ENCODE results near the gene MYO6.

The MYO6 gene

GRCh38 chr6:75770844-75771243 is 21.8 kb downstream of the MYO6 start:
- no peak for DNase-seq

GRCh38 chr6:75775219-75775618 is 26.2 kb downstream of the MYO6 start:
- peak; percentile 68 for DNase-seq

- DNase-seq, result no peak
Measured at GRCh38 chr6:75776461-75776860, 27.4 kb downstream of the MYO6 start.

- no peak for DNase-seq
Measured at GRCh38 chr6:75778757-75779156, 29.7 kb downstream of the MYO6 start.

- no peak for DNase-seq
Measured at GRCh38 chr6:75786152-75786551, 37.1 kb downstream of the MYO6 start.

GRCh38 chr6:75788894-75789293 is 39.9 kb downstream of the MYO6 start:
- no peak for DNase-seq

- DNase-seq, result no peak
Measured at GRCh38 chr6:75791881-75792280, 42.8 kb downstream of the MYO6 start.

GRCh38 chr6:75794351-75794846 is 45.4 kb downstream of the MYO6 start:
- no peak for DNase-seq

GRCh38 chr6:75794954-75795739 is 46.1 kb downstream of the MYO6 start:
- DNase-seq, result no peak

- DNase-seq, result no peak
Measured at GRCh38 chr6:75796723-75797122, 47.7 kb downstream of the MYO6 start.

GRCh38 chr6:75800133-75800532 is 51.1 kb downstream of the MYO6 start:
- no peak for DNase-seq

GRCh38 chr6:75800708-75801505 is 51.9 kb downstream of the MYO6 start:
- DNase-seq, result no peak

- DNase-seq, result no peak
Measured at GRCh38 chr6:75802366-75802765, 53.3 kb downstream of the MYO6 start.

- DNase-seq, result no peak
Measured at GRCh38 chr6:75808507-75808906, 59.5 kb downstream of the MYO6 start.

GRCh38 chr6:75812560-75812959 is 63.5 kb downstream of the MYO6 start:
- no peak for DNase-seq

- no peak for DNase-seq
Measured at GRCh38 chr6:75813476-75814250, 64.6 kb downstream of the MYO6 start.

- no peak for DNase-seq
Measured at GRCh38 chr6:75815756-75816155, 66.7 kb downstream of the MYO6 start.

- DNase-seq, result peak; percentile 3
Measured at GRCh38 chr6:75818098-75818855, 69.2 kb downstream of the MYO6 start.

GRCh38 chr6:75819776-75820487 is 70.9 kb downstream of the MYO6 start:
- no peak for DNase-seq

GRCh38 chr6:75824160-75824559 is 75.1 kb downstream of the MYO6 start:
- no peak for DNase-seq

GRCh38 chr6:75827163-75827562 is 78.1 kb downstream of the MYO6 start:
- DNase-seq, result no peak

Measured in NCI-H345 (cell line).